Prostate gland (tissue), 2 donors: Measurements from ENCODE around the gene PTGIR. TPM values are rescaled to one million over a fixed set of nuclear protein-coding genes. Genes with fewer than 3 reads are reported as not detected.

Experiments
- DNase-seq: peaks from one replicate; pipeline ENCODE4 v3.0.0-alpha.2; 2019; ENCODE audit warnings: low spot score
- H3K27ac ChIP-seq, 2 donors: fragments of 200-600 bp; sonication (generic); 2 replicates each; pipeline ENCODE4 v1.5.1; 2017 to 2019
- H3K27me3 ChIP-seq: fragments of 200-600 bp; sonication (generic); replicated peaks from 2 replicates; pipeline ENCODE4 v1.5.1; 2019; ENCODE audit not compliant: insufficient read depth
- H3K36me3 ChIP-seq, 2 donors: fragments of 200-600 bp; sonication (generic); 1 replicate in 1 of 2; 2 replicates in 1 of 2; pipeline versions ENCODE4 v1.5.1 to v1.8.1; 2017 to 2019
- H3K4me1 ChIP-seq: fragments of 200-600 bp; sonication (generic); replicated peaks from 2 replicates; pipeline ENCODE4 v1.5.1; 2019
- H3K4me3 ChIP-seq, 2 donors: fragments of 200-600 bp; sonication (generic); 2 replicates each; pipeline ENCODE4 v1.5.1; 2017 to 2019
- H3K9me3 ChIP-seq: fragments of 200-600 bp; sonication (generic); 2 replicates; pipeline ENCODE4 v1.5.1; 2017
- POLR2A ChIP-seq: fragments of 450-650 bp; IDR thresholded peaks from one replicate; pipeline ENCODE4 v1.6.1; 2016; ENCODE audit warnings: antibody characterized with exemption, mild to moderate bottlenecking
- POLR2AphosphoS5 ChIP-seq: sonication (generic); formaldehyde crosslinking; IDR thresholded peaks from one replicate; pipeline ENCODE4 v1.6.1; 2017; ENCODE audit warnings: antibody characterized with exemption
- WGBS: methylation state at CpG from one replicate; pipeline ENCODE4 v1.1.5; 2018; 5-methylcytosine and 5-hydroxymethylcytosine counted together
- intact Hi-C: fragments of 100-400 bp; cut with DNase I; formaldehyde crosslinking; loops from one replicate; pipeline ENCODE4 v1.14.2; 2022
- total RNA-seq, 2 donors: library from RNA; depleted of rRNA; stranded (reverse); fragments of >200 nt; gene quantifications; one replicate each; pipeline ENCODE4 v1.1.0, GENCODE V29; 2016
- TF ChIP-seq, protein P1 (sequence below), 4 experiments: fragments of 200-600 bp in 2 of 4; fragments of 450-650 bp in 2 of 4; sonication (generic) in 2 of 4; IDR thresholded peaks; 1 replicate in 3 of 4; 2 replicates in 1 of 4; pipeline ENCODE4 v1.5.1; 2016 to 2019; ENCODE audit warnings: antibody characterized with exemption in 4 of 4, mild to moderate bottlenecking in 2 of 4, moderate library complexity in 2 of 4

The PTGIR gene
- total RNA-seq, 2 donors from 2014 or later = 2.2 TPM; not detected in 1

GRCh38 chr19:46610413-46610775 is 14.5 kb downstream of the PTGIR start:
- 57% methylated on average over 5 of the region's 5 CpGs for WGBS
- Histone ChIP-seq H3K27me3 (no peaks in the 10 kb centered on the region), H3K27ac (no peak overlapping the region), H3K9me3 (no peaks in the 10 kb centered on the region), H3K36me3 (peaks cover 10 to 15% of the 10 kb centered on the region in 2 donors), H3K4me3 (no peak overlapping the region), H3K4me1 (no peaks in the 10 kb centered on the region)
- no peak for TF ChIP-seq POLR2AphosphoS5
- TF ChIP-seq, protein P1, sequence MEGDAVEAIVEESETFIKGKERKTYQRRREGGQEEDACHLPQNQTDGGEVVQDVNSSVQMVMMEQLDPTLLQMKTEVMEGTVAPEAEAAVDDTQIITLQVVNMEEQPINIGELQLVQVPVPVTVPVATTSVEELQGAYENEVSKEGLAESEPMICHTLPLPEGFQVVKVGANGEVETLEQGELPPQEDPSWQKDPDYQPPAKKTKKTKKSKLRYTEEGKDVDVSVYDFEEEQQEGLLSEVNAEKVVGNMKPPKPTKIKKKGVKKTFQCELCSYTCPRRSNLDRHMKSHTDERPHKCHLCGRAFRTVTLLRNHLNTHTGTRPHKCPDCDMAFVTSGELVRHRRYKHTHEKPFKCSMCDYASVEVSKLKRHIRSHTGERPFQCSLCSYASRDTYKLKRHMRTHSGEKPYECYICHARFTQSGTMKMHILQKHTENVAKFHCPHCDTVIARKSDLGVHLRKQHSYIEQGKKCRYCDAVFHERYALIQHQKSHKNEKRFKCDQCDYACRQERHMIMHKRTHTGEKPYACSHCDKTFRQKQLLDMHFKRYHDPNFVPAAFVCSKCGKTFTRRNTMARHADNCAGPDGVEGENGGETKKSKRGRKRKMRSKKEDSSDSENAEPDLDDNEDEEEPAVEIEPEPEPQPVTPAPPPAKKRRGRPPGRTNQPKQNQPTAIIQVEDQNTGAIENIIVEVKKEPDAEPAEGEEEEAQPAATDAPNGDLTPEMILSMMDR (IDR thresholded peaks at IDR 0.05) = no peak
- no peak for TF ChIP-seq POLR2A
- no peak for DNase-seq
- intact Hi-C loops = no loop called here

- no peak for DNase-seq
- no peaks in the 10 kb centered on the region for H3K9me3 ChIP-seq
- 58% methylated on average over 30 of the region's 30 CpGs for WGBS
- no peaks in the 10 kb centered on the region for H3K27me3 ChIP-seq
- H3K4me3 ChIP-seq = no peak overlapping the region
- intact Hi-C loops = no loop called here
- TF ChIP-seq POLR2A = no peak
- TF ChIP-seq, protein P1 (IDR thresholded peaks at IDR 0.05) = no peak
- no peak for TF ChIP-seq POLR2AphosphoS5
- no peak overlapping the region for H3K27ac ChIP-seq
- H3K36me3 ChIP-seq = peaks cover 10 to 15% of the 10 kb centered on the region in 2 donors
- no peaks in the 10 kb centered on the region for H3K4me1 ChIP-seq
These were observed 15.1 kb downstream of the PTGIR start for GRCh38 chr19:46609511-46610412.

GRCh38 chr19:46608581-46609345 is 16.1 kb downstream of the PTGIR start:
- intact Hi-C loops = no loop called here
- TF ChIP-seq POLR2AphosphoS5 (no peak), POLR2A (no peak)
- TF ChIP-seq, protein P1 (IDR thresholded peaks at IDR 0.05) = no peak

GRCh38 chr19:46608178-46608577 is 16.7 kb downstream of the PTGIR start:
- intact Hi-C loops = no loop called here
- Histone ChIP-seq H3K4me3 (no peak overlapping the region), H3K4me1 (no peaks in the 10 kb centered on the region), H3K27ac (no peak overlapping the region), H3K27me3 (no peaks in the 10 kb centered on the region), H3K9me3 (no peaks in the 10 kb centered on the region), H3K36me3 (peaks cover 10 to 15% of the 10 kb centered on the region in 2 donors)
- TF ChIP-seq, protein P1 (IDR thresholded peaks at IDR 0.05) = no peak
- no peak for DNase-seq
- 95% methylated on average over 9 of the region's 9 CpGs for WGBS

More at GRCh38 chr19:46608581-46609345, 16.1 kb downstream of the PTGIR start:
- Histone ChIP-seq H3K27me3 (no peaks in the 10 kb centered on the region), H3K36me3 (peaks cover 10 to 15% of the 10 kb centered on the region in 2 donors), H3K9me3 (no peaks in the 10 kb centered on the region), H3K4me1 (no peaks in the 10 kb centered on the region), H3K27ac (no peak overlapping the region), H3K4me3 (no peak overlapping the region)
- WGBS = 85% methylated on average over 27 of the region's 27 CpGs
- DNase-seq = no peak
